Heart left ventricle (tissue), 13 donors: Measurements from ENCODE around the gene DMRTB1.

Experiments
- CTCF ChIP-seq, 12 donors: fragments of 200-600 bp; sonication (generic) in 4 of 12; IDR thresholded peaks; one replicate each; pipeline versions ENCODE4 v1.5.0 to v1.8.0; 2018 to 2022; ENCODE audit warnings: antibody characterized with exemption in 12 of 12, mild to moderate bottlenecking in 5 of 12
- POLR2A ChIP-seq, 2 donors: fragments of 450-650 bp; IDR thresholded peaks; one replicate each; pipeline ENCODE4 v1.6.1; 2017; ENCODE audit warnings: antibody characterized with exemption in 2 of 2, mild to moderate bottlenecking in 2 of 2, moderate library complexity in 2 of 2
- donor health status: ischemic (EF 13 %, LVEDD 7.1; RV severe dilation, severe dysfunction).
- donor health status: DM: no; HTN: yes; CAD: no.
- donor health status: DM: no; HTN: no; CAD: no.
- donor health status: ischemic (EF 25% LVEDD 6.9; RV normal size, moderate dysfunction).
- donor health status: ischemic (EF 25% LVEDD 5.7; RV mildly dilated, moderate dysfunction).
- donor health status: ischemic (EF 35%, LVEDD 5.7; RV mildly dilated, moderate dysfunction).
- donor health status: nonischemic (EF 11% LVEDD 7.7; RV severe dilation, severe dysfunction).
- donor health status: DM: yes; HTN: yes; CAD: no.
- donor health status: PGD.
- donor health status: ischemic (EF 29% LVEDD 5.4; RV normal size, mild dysfunction).
- donor health status: nonischemic (EF 23%, LVEDD 6.1; RV moderate dilation, normal function).

GRCh38 chr1:53416269-53416813, 42.9 kb upstream of the DMRTB1 start:
- TF ChIP-seq CTCF (IDR thresholded peaks at IDR 0.05) (no peak), POLR2A (IDR thresholded peaks at IDR 0.05) (no peak)
